OCI-LY1 (cell line): ENCODE data around the gene ENDOV.

Experiments used
- CTCF ChIP-seq: fragments of 200-600 bp; sonication (generic), shearing (Covaris generic); IDR thresholded peaks from 2 replicates; pipeline ENCODE4 v1.5.1; 2017; ENCODE audit warnings: mild to moderate bottlenecking, antibody characterized with exemption, low read length, moderate library complexity, mixed read lengths
- EZH2 ChIP-seq: fragments of 200-600 bp; sonication (generic), shearing (Covaris generic); IDR thresholded peaks from 2 replicates; pipeline ENCODE4 v1.8.0; 2017; ENCODE audit warnings: borderline replicate concordance, mixed run types, mild to moderate bottlenecking, antibody characterized with exemption, low read length, moderate library complexity, mixed read lengths

DNA sequence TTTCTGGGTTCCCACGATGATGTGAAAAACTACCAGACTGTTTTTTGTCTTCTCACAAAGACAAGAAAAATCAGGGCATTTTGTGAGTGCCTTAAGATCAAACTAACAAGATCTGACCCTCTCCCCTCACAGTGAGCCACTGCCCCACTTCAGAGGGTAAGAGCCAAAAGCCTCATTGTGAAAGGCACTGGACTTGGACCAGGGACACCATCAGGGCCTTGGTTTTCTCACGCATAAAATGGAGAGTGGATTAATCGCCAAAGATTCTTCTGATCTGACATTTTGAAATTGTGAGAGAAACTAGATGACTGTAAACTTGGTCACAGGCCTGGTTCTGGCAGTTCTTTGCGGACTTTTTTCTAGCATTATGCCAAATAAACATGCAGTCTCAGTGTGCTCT lies 21.0 kb upstream of the ENDOV start:
- no peak for TF ChIP-seq CTCF
- TF ChIP-seq EZH2: no peak
